ENCODE data around the gene PRRT1B.
A peak's percentile ranks its signal among the peaks of the same experiment; 100 is the strongest.
"Not testable (repeated sequence)": the region's sequence is repeated elsewhere in the genome, so short reads cannot be mapped to it uniquely, and the experiment has no call there.

The PRRT1B gene

DNA sequence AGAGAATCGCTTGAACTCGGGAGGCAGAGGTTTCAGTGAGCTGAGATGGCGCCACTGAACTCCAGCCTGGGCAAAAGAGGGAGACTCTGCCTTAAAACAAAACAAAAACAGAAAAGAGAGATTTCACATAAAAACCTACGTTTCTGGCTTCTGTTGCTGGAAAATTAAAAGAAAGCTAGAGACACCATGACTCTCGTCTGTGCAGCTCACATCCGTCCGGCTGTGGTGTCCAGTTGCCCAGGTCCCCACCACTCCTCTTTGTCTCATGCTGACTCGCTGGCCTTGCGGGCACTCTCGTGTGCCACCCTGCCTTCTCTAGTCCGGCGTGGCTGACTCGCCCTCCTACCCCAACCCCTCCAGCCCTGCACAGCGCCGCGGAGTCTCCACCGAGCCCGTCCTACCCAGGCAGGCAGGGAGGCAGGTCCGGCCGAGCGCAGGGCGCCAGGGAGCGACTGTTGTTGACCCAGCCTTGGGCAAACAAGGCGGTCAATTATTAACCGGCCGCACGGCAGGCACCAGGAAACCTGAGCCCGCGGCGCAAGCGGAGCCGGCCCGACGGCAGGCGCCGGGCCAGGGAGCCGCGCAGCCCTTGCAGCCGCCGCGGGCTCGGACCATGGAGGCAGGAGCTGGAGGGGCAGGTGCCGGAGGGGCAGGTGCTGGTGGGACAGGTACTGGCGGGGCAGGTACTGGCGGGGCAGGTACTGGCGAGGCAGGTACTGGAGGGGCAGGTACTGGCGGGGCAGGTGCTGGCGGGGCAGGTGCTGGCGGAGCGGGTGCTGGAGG, at the start of gene PRRT1B:
Gene PRRT1B, plus strand, starts transcription at position 521 of the 783 bp plus-strand sequence. Its CDS starts 93 bp downstream, at position 614.
- DNase-seq = no peak

DNA sequence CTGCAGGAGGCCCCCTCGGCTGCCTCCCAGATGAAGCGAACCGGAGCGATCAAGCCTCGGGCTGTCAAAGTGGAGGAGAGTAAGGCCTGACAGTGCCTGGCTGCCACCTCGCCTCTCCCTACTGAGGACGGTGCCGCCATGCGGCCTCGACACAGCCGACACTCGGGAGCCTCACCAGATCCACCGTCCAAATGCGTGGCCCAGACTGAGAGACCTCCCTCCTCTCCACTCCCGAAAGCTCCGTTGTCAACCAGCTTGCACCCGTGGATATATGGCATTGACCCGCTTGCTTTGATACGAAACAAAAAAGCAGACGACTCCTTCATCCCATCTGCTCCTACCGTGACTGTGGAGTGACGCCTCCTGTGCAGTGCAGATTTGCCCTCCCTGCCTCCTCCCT, 49.5 kb upstream of the PRRT1B start:
- DNase-seq = no peak

DNA sequence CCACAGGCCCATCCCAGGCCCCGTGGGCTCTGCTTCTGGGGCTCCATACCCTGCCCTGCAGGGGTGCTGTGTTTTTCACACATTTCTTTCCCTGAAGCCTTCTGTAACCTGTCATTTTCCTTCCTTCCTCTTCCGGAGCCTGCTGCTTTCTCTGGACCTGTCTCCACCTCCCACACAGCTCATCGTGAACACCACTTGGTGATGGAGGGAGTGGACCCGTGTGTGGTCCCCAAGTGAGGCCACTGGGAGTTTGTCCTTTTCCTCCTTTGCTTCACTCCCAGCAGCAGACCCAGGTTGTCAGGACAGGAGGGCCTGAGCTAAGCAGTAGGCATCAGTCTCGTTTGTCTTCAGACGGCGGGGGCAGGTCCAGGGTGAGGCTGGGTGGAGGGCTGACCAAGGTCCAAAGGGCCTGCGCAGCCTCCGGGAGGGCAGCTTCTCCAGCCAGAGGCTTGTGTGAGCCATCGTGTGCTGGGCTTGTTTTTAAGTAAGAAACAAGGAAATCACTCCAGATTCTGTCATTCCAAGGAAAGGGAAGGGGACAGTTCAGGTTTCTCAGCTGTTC, 48.4 kb upstream of the PRRT1B start:
- DNase-seq = no peak

DNA sequence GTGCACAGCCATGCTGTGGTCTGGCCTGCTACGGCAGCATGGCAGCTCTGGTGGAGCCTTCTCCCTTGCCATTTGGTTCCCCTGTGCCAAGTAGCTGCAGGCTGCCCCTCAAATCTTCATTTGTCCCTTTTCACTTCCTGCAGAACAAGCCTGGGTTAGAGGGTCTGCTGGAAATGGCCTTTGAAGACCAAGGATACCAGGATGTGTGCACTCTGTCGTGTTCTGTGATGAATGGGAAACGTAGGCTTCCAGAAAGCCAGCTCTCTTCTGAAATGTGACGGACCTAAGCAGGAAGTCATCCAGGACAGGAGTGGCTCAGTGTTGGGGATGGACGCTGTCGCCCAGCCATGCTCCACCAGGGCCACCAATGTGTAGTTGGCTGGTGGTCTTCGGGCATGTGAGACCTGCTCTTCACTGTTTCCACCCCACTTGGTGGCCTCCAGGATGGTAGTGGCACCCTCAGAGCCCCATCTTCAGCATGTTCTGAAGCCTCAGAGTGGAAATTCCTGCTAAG, 46.0 kb upstream of the PRRT1B start:
- DNase-seq = no peak

DNA sequence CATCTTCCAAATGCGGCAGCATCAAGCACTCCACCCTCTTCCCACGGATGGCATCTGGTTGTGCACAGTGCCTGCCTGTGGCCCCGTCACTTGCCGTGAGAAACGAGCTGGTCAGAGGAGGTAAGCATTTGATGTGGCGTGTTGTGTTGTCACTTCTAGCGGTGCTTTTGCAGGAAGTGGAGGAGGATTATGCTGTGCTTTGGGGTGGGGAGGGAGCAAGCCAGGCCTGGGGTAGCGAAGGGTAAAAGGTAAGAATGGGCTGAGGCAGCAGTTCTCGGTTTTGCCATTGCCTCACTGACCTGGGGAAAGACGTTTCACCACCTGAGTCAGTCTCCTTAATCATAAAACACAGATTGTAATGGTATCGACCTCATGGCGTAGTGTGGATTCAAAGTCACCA, 44.9 kb upstream of the PRRT1B start:
- no peak for DNase-seq

DNA sequence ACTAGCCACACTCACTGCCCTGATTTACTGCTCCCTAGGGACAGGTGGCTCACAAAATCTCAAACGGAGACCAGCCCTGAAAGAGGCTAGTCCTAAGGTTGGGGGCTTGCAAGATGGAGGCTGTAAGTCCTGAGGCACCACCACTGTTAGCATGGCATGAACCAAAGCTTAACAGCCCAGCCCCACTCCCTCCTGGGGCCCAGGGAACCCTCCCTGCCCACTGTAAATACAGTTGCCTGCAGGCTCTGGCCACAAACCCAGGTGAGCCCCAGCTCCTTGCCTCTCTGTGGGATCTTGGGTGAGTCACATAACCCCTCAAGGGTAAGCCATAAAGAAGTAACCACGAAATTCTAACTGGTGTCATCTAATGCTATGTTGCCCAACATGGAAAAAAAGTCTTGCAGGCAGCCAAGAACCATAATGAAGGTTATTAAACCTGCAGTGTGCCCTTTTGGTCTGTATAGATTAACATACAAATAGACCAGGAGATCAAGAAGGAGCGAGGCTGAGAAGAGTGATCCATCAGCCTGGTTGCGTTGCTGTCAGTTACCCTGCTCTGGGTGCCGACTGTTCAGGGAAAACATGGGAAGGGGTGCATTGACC, 44.3 kb upstream of the PRRT1B start:
- DNase-seq = peak; percentile 79

DNA sequence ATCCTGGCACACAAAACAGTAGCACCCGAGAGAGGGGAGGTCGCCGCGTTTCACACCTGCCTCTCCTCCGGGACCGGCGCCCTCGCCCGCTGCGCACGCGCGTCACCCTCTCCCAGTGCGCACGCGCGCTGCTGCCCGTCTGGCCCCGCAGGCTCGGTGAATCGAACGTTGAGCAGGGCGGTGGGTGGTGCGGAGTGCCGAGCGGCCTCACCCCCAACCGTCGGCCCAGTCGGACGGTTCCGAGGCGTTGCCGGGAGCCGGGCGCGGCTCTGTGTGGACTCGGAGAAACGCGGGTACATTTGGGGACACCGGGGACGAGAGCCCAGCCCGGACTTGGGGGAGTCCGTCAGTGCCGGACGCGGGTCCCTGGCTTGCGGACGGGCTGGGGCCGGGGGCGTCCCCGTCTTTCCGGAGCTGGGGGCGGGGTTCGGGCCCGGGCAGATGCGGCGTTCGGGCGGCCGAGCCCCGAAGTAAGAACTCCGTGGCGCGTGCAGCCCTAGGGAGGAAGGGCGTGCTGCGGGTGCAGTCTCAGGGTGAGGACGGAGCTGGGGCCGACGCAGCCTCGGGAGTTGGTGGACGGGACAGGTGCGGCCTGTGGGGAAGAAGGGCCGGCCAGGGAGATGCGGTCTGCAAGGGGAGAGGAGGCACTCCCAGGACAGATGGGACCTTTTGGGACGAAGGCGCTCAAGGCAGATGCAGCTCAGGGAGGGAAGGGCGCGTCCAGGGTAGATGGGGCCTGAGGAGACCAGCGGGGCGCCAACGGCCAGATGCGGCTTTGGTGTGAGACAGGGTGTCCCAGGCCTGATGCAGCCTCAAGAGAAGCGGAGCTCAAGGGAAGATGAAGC, 42.3 kb upstream of the PRRT1B start, which contains the start of gene POMT1:
Gene POMT1, plus strand, starts transcription at position 138 of the 845 bp plus-strand sequence. CDS start 1,301 bp downstream, outside the sequence.
- DNase-seq = peak; percentile 91

DNA sequence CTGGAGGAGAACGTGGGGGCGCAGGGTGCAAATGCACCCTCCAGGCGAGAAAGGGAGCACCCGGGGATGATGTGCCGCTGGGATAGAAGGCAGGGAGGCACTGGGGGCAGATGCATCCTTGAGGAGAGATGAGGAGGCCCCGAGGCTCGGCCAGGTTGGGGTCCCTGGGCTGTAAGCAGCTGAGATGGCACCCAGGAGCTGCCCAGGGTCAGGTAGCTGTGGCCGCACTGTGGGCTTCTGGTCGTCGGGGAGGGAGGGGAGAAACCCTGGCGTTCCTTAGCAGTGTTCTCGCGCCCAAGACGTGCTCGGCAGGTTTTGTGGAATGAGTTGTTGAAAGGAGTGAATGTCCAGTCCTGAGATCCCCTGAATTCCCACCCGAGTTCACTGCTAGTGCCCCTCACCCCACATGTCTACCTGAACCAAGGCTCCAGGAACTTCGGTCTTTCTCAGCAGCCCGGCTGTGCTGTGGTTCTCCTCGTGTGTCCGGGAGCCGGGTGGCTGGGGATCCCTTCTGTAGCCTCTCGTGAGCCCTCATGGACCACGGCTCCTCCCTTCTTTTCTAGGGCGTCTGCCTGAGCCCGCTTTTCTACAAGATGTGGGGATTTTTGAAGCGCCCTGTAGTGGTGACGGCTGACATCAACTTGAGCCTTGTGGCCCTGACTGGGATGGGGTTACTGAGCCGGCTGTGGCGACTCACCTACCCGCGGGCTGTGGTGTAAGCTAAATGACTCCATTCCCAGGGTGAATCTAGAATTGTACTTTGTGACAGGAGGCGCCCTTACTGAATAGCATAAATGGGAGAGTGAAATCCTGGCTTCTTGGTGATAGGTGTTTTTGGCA, 41.5 kb upstream of the PRRT1B start:
- no peak for DNase-seq

DNA sequence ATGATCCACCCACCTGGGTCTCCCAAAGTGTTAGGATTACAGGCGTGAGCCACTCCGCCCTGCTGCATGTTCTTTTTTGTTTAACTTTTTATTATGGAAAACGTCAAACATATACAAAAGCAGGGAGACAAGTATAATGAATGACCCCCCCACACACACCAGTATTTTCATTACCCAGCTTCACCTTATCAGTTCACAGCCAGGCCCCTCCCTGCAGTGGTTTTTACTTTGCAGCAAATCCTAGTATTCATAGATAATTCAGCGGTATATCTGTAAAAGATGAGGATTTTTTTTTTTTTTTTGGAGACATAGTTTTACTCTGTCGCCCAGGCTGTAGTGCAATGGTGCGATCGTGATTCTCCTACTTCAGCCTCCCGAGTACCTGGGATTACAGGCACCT, 40.3 kb upstream of the PRRT1B start:
- no peak for DNase-seq

DNA sequence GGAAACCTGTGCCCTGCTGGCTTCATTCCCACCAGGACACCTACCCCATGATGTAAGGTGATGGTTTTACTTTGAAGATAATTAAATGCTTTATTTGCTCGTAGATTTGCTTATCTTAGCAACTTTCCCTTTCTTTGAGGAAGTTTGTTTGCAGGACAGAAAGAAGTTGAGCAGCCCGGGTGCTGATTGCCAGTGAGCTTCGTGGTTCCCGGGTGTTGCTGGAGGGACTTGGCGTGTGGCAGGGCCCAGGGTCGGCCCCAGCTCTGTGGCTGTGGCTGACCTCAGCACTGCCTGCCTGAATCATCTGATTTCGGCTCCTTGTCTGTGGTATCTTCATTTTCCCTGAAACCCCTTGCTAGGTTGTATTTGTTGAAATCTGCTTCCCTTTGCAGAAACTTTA, 33.9 kb upstream of the PRRT1B start:
- DNase-seq = no peak

DNA sequence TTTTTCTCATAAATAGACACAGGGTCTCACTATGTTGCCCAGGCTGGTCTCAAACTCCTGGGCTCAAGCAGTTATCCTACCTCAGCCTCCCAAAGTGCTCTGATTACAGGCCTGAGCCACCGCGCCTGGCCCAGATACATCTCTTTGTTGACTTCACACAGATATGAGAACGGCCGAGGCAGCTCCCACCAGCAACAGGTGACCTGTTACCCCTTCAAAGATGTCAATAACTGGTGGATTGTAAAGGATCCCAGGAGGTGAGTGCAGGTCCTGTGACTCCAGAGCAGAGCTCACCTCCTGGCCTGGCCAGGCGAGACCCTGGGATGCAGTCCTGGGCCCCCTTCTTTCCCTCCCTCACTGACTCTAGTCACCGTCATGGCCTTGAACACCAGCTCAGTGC, 33.4 kb upstream of the PRRT1B start:
- no peak for DNase-seq

DNA sequence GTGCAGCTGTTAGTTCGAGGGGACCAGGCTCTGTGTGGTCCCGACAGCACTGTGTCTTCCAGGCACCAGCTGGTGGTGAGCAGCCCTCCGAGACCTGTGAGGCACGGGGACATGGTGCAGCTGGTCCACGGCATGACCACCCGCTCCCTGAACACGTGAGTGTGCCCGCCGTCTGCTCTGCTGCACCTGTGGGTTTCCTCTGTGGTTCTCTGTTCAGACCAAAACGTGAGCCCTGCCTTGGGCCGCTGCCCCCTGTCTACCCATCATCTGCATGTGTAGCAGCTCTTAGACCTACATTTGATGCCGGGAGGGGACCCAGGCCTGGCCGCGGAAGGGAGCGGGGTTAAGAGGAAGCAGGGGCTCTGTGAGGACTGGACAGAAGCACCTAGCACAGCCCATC, 32.1 kb upstream of the PRRT1B start:
- no peak for DNase-seq

DNA sequence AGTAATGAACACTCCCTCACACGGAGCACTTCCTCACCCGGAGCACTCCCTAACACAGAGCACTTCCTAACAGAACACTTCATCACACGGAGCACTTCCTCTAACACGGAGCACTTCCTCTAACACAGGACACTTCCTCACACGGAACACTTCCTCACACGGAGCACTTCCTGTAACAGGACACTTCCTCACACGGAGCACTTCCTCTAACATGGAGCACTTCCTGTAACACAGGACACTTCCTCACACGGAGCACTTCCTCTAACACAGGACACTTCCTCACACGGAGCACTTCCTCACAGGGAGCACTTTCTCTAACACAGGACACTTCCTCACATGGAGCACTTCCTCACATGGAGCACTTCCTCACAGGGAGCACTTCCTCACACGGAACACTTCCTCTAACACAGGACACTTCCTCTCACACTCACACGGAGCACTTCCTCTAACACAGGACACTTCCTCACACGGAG, 29.7 kb upstream of the PRRT1B start:
- DNase-seq = not testable (repeated sequence)

DNA sequence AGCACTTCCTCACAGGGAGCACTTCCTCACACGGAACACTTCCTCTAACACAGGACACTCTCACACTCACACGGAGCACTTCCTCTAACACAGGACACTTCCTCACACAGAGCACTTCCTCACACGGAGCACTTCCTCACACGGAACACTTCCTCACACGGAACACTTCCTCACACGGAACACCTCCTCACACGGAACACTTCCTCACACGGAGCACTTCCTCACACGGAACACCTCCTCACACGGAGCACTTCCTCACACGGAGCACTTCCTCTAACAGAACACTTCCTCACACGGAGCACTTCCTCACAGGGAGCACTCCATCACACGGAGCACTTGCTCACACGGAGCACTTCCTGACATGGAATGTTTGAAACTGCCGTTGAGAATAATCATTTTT, 29.2 kb upstream of the PRRT1B start:
- no peak for DNase-seq

DNA sequence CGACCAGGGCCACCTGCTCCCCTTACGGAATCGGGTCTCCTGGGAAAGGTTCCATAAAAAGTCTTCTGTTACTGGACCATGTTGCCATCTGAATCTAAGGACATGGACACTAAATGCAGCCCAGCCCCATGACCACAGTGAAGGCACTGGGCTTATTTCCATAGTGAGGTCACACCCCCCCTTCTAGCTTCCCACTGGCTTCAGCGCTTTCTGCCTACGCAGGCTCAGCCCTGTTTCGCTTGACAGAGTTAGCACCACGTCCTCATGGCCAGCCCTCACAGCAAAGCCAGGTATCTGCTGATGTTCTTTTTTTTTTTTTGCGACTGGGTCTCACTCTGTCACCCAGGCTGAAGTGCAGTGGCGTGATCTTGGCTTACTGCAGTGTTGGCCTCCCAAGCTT, 28.4 kb upstream of the PRRT1B start:
- DNase-seq = no peak

DNA sequence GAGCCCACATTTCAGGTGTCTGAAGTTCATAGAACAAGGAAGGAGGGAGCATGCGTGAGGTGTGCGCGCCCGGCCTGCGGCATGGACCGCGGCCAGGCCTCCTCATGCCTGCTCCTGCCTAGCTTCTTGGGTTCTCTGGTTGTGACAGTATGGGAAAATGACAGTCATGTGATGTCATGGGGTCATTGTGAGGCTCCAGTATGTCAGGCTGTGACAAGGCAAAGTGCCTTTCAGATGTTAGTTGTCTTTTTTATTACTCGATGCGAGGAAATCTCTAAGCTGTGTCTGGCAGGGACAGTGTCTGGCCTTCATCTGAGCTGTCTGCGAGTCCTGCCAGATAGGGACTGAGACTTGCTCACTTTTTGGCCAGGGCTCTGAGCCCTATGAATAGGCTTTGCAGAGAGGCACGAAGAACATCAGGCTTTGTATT, 27.5 kb upstream of the PRRT1B start:
- no peak for DNase-seq

DNA sequence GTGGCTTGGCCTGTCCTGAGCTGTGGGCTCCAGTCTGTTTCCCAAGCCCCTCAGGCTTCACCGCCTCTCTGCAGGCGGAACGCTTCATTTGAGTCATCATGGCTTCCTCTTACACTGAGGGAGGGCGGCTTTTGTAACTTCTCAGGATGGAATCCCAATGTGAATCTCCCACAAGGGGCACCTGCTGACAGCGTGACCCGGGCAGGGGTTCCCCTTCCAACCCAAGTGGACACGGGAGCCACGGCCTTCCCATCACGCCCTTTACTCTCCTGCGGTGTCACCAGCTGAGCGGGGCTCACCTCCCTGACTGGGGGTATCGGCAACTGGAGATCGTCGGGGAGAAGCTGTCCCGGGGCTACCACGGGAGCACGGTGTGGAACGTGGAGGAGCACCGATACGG, 26.8 kb upstream of the PRRT1B start:
- no peak for DNase-seq

DNA sequence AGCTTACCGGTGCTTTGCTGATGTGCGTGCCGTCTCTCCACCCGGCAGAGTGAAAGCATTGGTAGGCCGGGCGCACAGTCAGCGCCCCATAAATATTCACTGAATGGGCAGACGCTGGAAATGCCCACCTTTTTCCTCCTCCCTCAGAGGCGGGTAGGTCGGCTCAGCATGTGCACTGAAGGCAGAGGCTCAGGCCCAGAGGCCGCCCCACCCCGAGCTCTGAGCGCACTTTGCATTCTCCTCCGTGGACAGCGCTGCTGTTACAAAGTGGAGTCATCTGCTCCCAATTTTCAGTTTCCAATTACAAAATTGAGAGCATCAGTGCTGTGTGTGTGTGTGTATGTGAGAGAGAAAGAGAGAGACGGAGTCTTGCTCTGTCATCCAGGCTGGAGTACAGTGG, 24.8 kb upstream of the PRRT1B start:
- peak; percentile 42 for DNase-seq

DNA sequence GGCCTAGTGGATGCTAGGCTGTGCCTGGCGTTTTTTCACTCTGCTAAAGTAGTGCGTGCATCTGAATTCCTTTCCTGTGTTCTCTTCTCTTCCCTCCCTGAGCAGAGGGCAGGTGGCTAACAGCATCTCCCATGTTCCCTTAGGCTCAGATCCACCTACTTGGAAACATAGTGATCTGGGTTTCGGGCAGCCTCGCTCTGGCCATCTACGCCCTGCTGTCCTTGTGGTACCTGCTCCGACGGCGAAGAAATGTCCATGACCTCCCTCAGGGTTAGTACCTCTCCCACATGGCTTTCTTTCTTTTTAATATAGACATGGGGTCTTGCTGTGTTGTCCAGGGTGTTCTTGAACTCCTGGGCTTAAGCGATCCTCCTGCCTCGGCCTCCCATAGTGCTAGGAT, 24.1 kb upstream of the PRRT1B start:
- DNase-seq = peak; percentile 32

DNA sequence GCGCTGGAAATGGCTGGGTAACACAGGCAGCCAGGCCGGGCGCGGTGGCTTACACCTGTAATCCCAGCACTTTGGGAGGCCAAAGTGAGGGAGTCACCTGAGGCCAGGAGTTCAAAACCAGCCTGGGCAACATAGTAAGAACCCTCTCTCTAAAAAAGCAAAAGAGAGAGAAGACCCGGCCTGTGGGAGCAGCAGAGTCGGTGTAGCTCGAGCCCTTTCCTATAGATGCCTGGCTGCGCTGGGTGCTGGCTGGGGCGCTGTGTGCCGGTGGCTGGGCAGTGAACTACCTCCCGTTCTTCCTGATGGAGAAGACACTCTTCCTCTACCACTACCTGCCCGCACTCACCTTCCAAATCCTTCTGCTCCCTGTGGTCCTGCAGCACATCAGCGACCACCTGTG, 23.5 kb upstream of the PRRT1B start:
- no peak for DNase-seq

DNA sequence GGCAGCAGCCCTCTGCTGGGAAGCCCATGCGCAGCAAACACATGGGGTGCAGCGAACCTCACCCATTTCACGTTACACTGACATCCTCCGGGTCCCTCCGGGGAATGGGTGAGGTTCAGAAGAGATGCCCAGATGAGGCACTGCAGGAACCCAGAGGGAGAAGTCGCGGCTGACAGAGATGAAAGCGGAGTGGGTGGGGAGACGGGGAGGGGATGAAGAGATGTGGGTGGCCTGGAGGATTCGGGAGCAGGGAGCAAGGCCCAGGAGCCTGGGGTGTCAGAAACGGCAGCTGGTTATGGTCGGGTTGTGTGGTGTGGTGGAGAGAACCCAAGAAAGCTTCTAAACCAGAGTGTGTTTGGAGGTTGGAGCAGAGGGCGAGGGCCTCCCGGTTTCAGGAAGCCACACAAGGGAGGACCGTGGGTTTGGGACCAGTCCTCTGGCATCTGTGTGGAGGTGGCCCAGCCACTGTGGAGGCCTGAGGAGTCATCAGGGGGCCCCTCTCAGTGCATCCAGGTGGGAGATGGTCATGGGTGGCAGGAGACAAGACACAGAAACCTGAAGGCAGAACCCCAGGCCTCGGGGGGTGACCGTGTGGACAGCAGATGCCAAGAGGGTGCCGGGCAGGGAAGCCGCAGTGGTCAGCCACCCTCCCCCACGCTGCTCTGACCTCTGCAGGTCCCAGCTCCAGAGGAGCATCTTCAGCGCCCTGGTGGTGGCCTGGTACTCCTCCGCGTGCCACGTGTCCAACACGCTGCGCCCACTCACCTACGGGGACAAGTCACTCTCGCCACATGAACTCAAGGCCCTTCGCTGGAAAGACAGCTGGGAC, 22.9 kb upstream of the PRRT1B start:
- peak; percentile 50 for DNase-seq
